Medulla oblongata (tissue), 1 donor: Measurements from ENCODE around the gene SYNGR2.
"Not testable (repeated sequence)": the region's sequence is repeated elsewhere in the genome, so short reads cannot be mapped to it uniquely, and the experiment has no call there.

ENCODE experiments used
- DNase-seq: peaks from one replicate; pipeline ENCODE4 v3.0.0-alpha.2; 2015; ENCODE audit errors: extremely low spot score

SYNGR2 gene

DNA sequence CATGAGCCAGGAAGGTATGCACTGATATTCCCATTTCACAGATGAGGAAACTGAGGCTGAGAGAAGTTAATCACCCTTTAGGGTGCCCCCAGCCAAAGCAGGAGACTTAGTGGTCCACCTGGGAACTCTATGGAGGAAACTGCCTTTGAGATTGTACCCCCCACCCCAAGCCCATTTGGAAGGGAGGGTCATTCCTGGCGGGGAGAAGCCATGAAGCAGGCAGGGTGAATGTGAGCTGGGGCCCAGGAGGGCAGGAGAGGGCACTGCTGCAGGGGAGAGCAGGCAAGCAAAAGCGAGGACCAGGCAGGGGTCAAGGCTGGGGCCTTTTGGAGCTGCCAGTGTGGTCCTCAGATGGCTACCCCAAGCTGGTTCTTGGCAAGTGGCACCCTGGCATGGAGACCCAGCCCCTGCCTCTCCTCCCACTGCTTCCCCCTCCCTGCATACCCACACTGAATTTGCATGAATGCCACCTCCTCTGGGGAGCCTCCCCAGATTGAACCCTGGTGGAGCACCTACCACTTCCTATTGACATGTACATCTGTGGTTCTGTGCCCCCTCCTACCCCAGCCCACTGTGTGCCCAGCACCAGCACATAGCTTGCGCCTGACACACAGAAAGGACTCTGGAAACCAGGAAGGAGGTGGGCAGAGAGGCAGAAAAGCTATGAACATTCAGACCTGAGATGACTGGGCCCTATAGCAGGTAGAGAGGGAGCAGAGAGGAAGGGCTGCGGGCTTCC lies 38.9 kb upstream of the SYNGR2 start:
- no peak for DNase-seq

- DNase-seq, result no peak
Measured at GRCh38 chr17:78130090-78130436, 38.3 kb upstream of the SYNGR2 start.

DNA sequence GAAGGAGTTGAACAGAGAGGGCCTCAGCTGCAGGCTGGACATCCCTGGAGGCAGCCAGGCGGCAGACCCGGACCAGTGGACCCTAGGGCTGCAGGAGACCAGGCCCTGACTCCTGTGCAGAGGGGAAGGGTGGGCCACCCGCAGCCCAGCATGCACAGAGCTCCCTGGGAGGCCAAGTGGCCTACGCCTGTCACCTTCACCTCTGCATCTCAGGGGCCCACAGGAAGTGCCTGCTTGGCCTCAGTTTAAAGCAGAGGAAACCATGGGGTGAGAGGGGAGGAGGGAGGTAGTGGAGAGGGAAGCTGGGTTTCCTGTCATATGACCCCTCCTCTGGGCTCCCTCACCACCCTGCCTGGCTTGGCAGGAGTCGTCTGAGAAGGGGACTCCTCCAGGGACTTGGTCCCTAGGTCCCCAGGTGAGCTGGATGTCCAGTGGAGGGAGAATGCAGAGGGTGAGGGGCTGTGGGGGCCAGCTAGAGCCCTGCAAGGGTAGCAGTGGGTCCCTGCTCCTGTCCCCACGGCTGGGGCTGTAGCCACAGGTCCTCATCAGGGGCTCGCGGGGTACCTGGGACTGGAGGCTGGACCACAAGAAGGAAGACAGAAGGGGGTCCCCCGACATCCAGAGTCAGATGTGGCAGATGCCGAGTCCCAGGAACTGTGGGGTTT lies 37.8 kb upstream of the SYNGR2 start, which contains the start of gene TMC8:
TSS of gene TMC8 (plus strand) at position 335 of the 665 bp plus-strand sequence. CDS start 818 bp downstream, outside the sequence.
- peak; percentile 74 for DNase-seq

DNA sequence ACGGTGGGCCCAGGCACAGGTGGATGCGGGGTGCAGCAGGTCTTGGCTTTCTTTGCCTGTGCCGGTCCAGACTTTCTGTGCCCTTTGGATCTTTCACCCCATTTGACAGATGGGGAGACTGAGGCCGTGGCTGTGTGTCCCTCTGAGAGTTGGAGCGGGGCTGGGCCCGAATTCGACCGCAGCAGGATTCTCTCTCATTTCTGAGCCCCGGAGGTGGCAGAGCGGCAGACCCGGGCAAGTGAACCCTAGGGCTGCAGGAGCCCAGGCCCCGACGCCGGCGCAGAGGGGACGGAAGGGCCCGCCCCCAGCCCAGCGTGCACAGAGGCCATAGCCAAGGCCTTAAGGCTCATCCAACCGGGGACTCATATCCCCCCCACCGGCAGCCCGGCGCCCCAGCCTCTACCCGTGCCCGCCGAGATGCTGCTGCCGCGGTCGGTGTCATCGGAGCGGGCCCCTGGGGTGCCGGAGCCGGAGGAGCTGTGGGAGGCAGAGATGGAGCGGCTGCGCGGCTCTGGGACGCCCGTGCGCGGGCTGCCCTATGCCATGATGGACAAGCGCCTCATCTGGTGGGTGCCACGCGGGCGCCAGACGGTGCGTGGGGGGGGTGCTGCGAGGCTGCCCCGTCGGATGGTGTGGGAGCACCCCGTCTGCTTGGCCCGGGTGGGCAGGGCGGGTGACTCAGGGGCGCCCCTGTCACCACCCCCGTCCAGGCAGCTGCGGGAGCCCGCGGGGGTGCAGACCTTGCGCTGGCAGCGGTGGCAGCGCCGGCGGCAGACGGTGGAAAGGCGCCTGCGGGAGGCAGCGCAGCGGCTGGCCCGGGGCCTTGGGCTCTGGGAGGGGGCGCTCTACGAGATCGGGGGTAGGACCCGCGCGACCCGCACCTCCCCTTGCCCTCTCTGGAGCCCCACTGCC lies 37.0 kb upstream of the SYNGR2 start:
- DNase-seq, result no peak

GRCh38 chr17:78132084-78132676 lies 36.2 kb upstream of the SYNGR2 start:
- no peak for DNase-seq

DNA sequence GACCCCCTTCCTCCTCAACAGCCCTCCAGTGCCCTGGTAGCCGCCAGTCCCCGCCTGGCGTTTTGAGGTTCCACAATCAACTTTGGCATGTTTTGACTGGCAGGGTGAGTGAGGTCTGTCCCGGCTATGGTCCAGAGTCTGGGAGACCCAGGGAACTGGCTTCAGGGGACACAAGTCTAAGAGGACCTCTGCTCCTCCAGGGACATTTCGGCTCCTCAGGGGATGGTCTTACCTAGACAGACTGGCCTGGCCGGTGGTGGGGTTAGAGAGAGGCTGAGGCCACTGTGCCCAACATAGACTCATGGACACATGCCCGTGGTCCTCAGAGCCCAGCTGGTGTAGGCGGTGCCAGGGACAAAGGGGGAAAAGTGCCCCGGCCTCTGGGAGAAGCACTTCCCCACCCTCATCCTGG lies 35.6 kb upstream of the SYNGR2 start:
- DNase-seq, result no peak

GRCh38 chr17:78133179-78133951 lies 35.0 kb upstream of the SYNGR2 start:
- DNase-seq, result no peak

GRCh38 chr17:78133971-78134898 lies 34.1 kb upstream of the SYNGR2 start:
- no peak for DNase-seq

GRCh38 chr17:78134899-78135385 lies 33.4 kb upstream of the SYNGR2 start:
- no peak for DNase-seq

DNA sequence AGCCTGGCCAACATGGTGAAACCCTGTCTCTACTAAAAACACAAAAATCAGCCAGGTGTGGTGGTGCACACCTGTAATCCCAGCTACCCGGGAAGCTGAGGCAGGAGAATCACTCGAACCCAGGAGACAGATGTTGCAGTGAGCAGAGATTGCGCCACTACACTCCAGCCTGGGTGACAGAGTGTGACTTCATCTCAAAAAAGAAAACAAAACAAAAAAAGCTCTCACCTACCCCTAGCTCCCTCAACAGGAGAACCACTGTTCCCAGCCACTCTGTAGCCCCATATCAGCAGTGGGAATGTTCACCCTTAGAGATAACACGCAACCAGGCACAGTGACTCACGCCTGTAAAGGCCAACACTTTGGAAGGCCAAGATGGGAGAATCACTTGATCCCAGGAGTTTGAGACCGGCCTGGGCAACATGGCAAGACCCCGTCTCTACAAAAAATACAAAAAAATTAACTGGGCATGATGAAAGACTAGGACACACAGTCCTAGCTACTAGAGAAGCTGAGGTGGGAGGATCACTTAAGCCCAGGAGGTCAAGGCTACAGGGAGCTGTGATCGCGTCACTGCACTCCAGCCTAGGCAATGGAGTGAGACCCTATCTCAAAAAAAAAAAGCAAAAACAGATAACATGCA lies 32.4 kb upstream of the SYNGR2 start:
- no peak for DNase-seq

- no peak for DNase-seq
Measured at GRCh38 chr17:78137392-78138203, 30.8 kb upstream of the SYNGR2 start.

GRCh38 chr17:78138204-78139060 lies 29.9 kb upstream of the SYNGR2 start:
- DNase-seq, result no peak

GRCh38 chr17:78139861-78140168 lies 28.6 kb upstream of the SYNGR2 start:
- DNase-seq, result not testable (repeated sequence)

- DNase-seq, result peak; percentile 64
Measured at GRCh38 chr17:78140169-78141051, 28.0 kb upstream of the SYNGR2 start.

- DNase-seq, result no peak
Measured at GRCh38 chr17:78141437-78142118, 26.8 kb upstream of the SYNGR2 start.
